GM23338 (cell line): ENCODE results near the gene PCSK2. TPM values are rescaled to one million over a fixed set of nuclear protein-coding genes. Genes with fewer than 3 reads are reported as not detected.

Source experiments
- ATAC-seq: fragments of 200-7000 bp; cut with Tn5 transposase; 3 replicates; pipeline ENCODE4 v1.9.1; 2020
- DNase-seq: peaks from one replicate; pipeline ENCODE4 v3.0.0-alpha.2; 2015; ENCODE audit warnings: low spot score
- H2AFZ ChIP-seq: fragments of 200-600 bp; sonication (generic); 2 replicates; pipeline ENCODE4 v1.8.0; 2016; ENCODE audit warnings: antibody characterized with exemption, mild to moderate bottlenecking, moderate library complexity
- H3F3A ChIP-seq: fragments of 200-600 bp; sonication (generic); replicated peaks from 2 replicates; pipeline ENCODE4 v1.8.0; 2017; ENCODE audit warnings: antibody characterized with exemption, mixed run types, low read depth
- H3K27ac ChIP-seq: fragments of 200-600 bp; sonication (generic); 2 replicates; pipeline ENCODE4 v1.6.1; 2016; ENCODE audit warnings: low read depth
- H3K27me3 ChIP-seq: fragments of 200-600 bp; sonication (generic); 2 replicates; pipeline ENCODE4 v1.8.0; 2016; ENCODE audit warnings: mild to moderate bottlenecking, mixed run types, moderate library complexity; ENCODE audit not compliant: insufficient read depth
- H3K36me3 ChIP-seq: fragments of 200-600 bp; sonication (generic); 2 replicates; pipeline ENCODE4 v1.8.0; 2016; ENCODE audit warnings: mild to moderate bottlenecking; ENCODE audit not compliant: insufficient read depth
- H3K4me1 ChIP-seq: fragments of 200-600 bp; sonication (generic); 2 replicates; pipeline ENCODE4 v1.8.0; 2016; ENCODE audit warnings: mild to moderate bottlenecking, moderate library complexity; ENCODE audit not compliant: insufficient read depth
- H3K4me2 ChIP-seq: fragments of 200-600 bp; sonication (generic); 2 replicates; pipeline ENCODE4 v1.7.1; 2017; ENCODE audit warnings: mixed run types
- H3K4me3 ChIP-seq: fragments of 200-600 bp; sonication (generic); 2 replicates; pipeline ENCODE4 v1.6.1; 2016; ENCODE audit warnings: mixed run types
- H3K79me2 ChIP-seq: fragments of 200-600 bp; sonication (generic); replicated peaks from 2 replicates; pipeline ENCODE4 v1.8.0; 2017; ENCODE audit warnings: mild to moderate bottlenecking; ENCODE audit not compliant: insufficient read depth
- H3K9me2 ChIP-seq: fragments of 200-600 bp; sonication (generic); 2 replicates; pipeline ENCODE4 v1.8.0; 2017; ENCODE audit not compliant: insufficient read depth
- H4K20me1 ChIP-seq: fragments of 200-600 bp; sonication (generic); replicated peaks from 2 replicates; pipeline ENCODE4 v1.8.0; 2017; ENCODE audit warnings: mild to moderate bottlenecking; ENCODE audit not compliant: insufficient read depth
- H3K27ac Mint-ChIP-seq: 2 replicates; pipeline ENCODE4 v1.8.0; 2020; ENCODE audit warnings: inconsistent platforms, mild to moderate bottlenecking, moderate library complexity, mixed read lengths
- H3K27me3 Mint-ChIP-seq: 3 replicates; pipeline ENCODE4 v1.8.0; 2022; ENCODE audit warnings: low read depth, mild to moderate bottlenecking, moderate library complexity, mixed read lengths, inconsistent platforms; ENCODE audit not compliant: insufficient read depth, poor library complexity
- H3K36me3 Mint-ChIP-seq: 3 replicates; pipeline ENCODE4 v1.8.0; 2021; ENCODE audit warnings: low read depth, mild to moderate bottlenecking, inconsistent platforms, moderate library complexity, mixed read lengths
- H3K4me1 Mint-ChIP-seq: 3 replicates; pipeline ENCODE4 v1.8.0; 2020; ENCODE audit warnings: mild to moderate bottlenecking, inconsistent platforms, mixed read lengths
- H3K4me3 Mint-ChIP-seq: 3 replicates; pipeline ENCODE4 v1.8.0; 2021; ENCODE audit warnings: moderate library complexity, mild to moderate bottlenecking, inconsistent platforms, mixed read lengths
- H3K9me3 Mint-ChIP-seq: 3 replicates; pipeline ENCODE4 v1.8.0; 2020; ENCODE audit warnings: moderate library complexity, mild to moderate bottlenecking, inconsistent platforms, mixed read lengths
- CREB1 ChIP-seq: fragments of 250-450 bp; sonication (Bioruptor Pico); IDR thresholded peaks from 2 replicates; pipeline ENCODE4 v1.5.0; 2020; ENCODE audit warnings: low read depth, mild to moderate bottlenecking, moderate library complexity
- EZH2 ChIP-seq: fragments of 200-600 bp; sonication (generic); IDR thresholded peaks from one replicate; pipeline ENCODE4 v1.8.0; 2017; ENCODE audit warnings: antibody characterized with exemption, mild to moderate bottlenecking, low read depth; ENCODE audit not compliant: unreplicated experiment
- POLR2AphosphoS5 ChIP-seq: IDR thresholded peaks from 2 replicates; pipeline ENCODE4 v1.6.1; 2016; ENCODE audit warnings: antibody characterized with exemption, low read depth
- REST ChIP-seq: IDR thresholded peaks from one replicate; pipeline ENCODE4 v1.6.1; 2018; ENCODE audit warnings: antibody characterized with exemption; ENCODE audit not compliant: unreplicated experiment
- STAT1 ChIP-seq: IDR thresholded peaks from one replicate; pipeline ENCODE4 v1.6.1; 2016; ENCODE audit warnings: antibody characterized with exemption; ENCODE audit not compliant: unreplicated experiment
- ZNF114 ChIP-seq: fragments of 250-450 bp; sonication (Bioruptor Pico); IDR thresholded peaks from 2 replicates; pipeline ENCODE4 v1.5.0; 2020; ENCODE audit warnings: mild to moderate bottlenecking, moderate library complexity
- ZNF331 ChIP-seq: fragments of 250-450 bp; sonication (Bioruptor Pico); IDR thresholded peaks from 2 replicates; pipeline ENCODE4 v1.5.0; 2020; ENCODE audit warnings: low read depth, mild to moderate bottlenecking, moderate library complexity
- polyA plus RNA-seq: library from polyadenylated mRNA; unstranded; fragments of >200 nt; fragmentation: Nextera tagmentation; extraction: Ambion mirVana; gene quantifications from 2 replicates; pipeline ENCODE4 v1.2.1, GENCODE V29; 2016
- total RNA-seq: library from RNA; depleted of rRNA; stranded (reverse); fragments of >200 nt; shearing (Covaris generic); gene quantifications from 2 replicates; pipeline ENCODE4 v1.2.3, GENCODE V29; 2014
- TF ChIP-seq, protein P1 (sequence below): IDR thresholded peaks from 2 replicates; pipeline ENCODE4 v1.6.1; 2016; ENCODE audit warnings: antibody characterized with exemption
- TF ChIP-seq, protein P2 (sequence below), 2 experiments: fragments of 200-600 bp in 1 of 2; sonication (generic) in 1 of 2; conservative IDR thresholded peaks; 2 replicates each; pipeline versions ENCODE4 v1.5.1 to v1.6.1; 2016 to 2017; ENCODE audit warnings: antibody characterized with exemption in 2 of 2, low read depth in 2 of 2, mild to moderate bottlenecking in 2 of 2, moderate library complexity in 1 of 2

The PCSK2 gene
- total and polyA plus RNA-seq, 2 experiments from 2014 or later, result 0.37 to 1.1 TPM

GRCh38 chr20:17287503-17287902, 60.7 kb downstream of the PCSK2 start:
- Histone ChIP-seq H2AFZ (no peak overlapping the region), H3K4me1 (peaks cover 16% of the 10 kb centered on the region), H3K79me2 (no peaks in the 10 kb centered on the region), H3F3A (no peaks in the 10 kb centered on the region), H3K27ac (no peak overlapping the region), H3K36me3 (no peaks in the 10 kb centered on the region), H3K4me3 (no peak overlapping the region), H3K9me2 (peaks cover 9% of the 10 kb centered on the region), H3K27me3 (no peaks in the 10 kb centered on the region), H3K4me2 (no peak overlapping the region), H4K20me1 (no peaks in the 10 kb centered on the region)
- ATAC-seq (no peak), DNase-seq (peak; percentile 60)
- Mint-ChIP-seq H3K27ac (no peak overlapping the region), H3K4me3 (no peak overlapping the region), H3K36me3 (no peaks in the 10 kb centered on the region), H3K4me1 (peaks cover 34% of the 10 kb centered on the region), H3K27me3 (no peaks in the 10 kb centered on the region), H3K9me3 (no peaks in the 10 kb centered on the region)
- TF ChIP-seq EZH2 (no peak), ZNF331 (CRISPR knock-in tag) (no peak)
- TF ChIP-seq, protein P1, sequence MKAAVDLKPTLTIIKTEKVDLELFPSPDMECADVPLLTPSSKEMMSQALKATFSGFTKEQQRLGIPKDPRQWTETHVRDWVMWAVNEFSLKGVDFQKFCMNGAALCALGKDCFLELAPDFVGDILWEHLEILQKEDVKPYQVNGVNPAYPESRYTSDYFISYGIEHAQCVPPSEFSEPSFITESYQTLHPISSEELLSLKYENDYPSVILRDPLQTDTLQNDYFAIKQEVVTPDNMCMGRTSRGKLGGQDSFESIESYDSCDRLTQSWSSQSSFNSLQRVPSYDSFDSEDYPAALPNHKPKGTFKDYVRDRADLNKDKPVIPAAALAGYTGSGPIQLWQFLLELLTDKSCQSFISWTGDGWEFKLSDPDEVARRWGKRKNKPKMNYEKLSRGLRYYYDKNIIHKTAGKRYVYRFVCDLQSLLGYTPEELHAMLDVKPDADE, result no peak
- TF ChIP-seq, protein P2, sequence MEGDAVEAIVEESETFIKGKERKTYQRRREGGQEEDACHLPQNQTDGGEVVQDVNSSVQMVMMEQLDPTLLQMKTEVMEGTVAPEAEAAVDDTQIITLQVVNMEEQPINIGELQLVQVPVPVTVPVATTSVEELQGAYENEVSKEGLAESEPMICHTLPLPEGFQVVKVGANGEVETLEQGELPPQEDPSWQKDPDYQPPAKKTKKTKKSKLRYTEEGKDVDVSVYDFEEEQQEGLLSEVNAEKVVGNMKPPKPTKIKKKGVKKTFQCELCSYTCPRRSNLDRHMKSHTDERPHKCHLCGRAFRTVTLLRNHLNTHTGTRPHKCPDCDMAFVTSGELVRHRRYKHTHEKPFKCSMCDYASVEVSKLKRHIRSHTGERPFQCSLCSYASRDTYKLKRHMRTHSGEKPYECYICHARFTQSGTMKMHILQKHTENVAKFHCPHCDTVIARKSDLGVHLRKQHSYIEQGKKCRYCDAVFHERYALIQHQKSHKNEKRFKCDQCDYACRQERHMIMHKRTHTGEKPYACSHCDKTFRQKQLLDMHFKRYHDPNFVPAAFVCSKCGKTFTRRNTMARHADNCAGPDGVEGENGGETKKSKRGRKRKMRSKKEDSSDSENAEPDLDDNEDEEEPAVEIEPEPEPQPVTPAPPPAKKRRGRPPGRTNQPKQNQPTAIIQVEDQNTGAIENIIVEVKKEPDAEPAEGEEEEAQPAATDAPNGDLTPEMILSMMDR (conservative IDR thresholded peaks at IDR 0.05; ENCODE audit: low read depth in 2 of 2), result peak; percentile 54 to 68

DNA sequence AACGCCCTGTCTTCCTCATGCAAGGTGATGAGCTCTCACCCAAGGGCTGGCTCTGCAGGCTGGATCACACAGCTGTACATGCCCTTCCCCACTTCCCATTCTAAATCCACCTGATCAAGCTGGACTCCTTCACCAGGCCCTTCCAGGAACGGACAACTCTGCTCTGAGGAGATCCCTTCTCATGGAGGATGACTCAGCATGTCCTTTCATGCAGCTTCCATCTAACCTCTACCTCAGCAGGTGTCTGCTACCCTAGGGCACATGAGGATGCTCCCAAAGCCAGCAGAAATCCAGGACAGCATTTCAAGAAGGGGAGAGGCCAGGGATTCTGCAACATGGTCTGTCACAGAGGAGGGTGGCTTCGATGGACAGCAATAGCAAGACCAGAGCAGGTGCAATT, 61.2 kb downstream of the PCSK2 start:
- no peak overlapping the region for H2AFZ ChIP-seq

More for the DNA sequence above, 61.2 kb downstream of the PCSK2 start:
- ATAC-seq, result no peak
- Histone ChIP-seq H4K20me1 (no peaks in the 10 kb centered on the region), H3K9me2 (peaks cover 9% of the 10 kb centered on the region), H3K36me3 (no peaks in the 10 kb centered on the region), H3K79me2 (no peaks in the 10 kb centered on the region), H3K27me3 (no peaks in the 10 kb centered on the region), H3K4me3 (no peak overlapping the region), H3F3A (no peaks in the 10 kb centered on the region), H3K4me2 (no peak overlapping the region), H3K4me1 (peaks cover 16% of the 10 kb centered on the region), H3K27ac (no peak overlapping the region)
- Mint-ChIP-seq H3K27me3 (no peaks in the 10 kb centered on the region), H3K9me3 (no peaks in the 10 kb centered on the region), H3K4me1 (peaks cover 34% of the 10 kb centered on the region), H3K27ac (no peak overlapping the region), H3K4me3 (no peak overlapping the region), H3K36me3 (no peaks in the 10 kb centered on the region)
- no peak for TF ChIP-seq REST
- TF ChIP-seq CREB1 (CRISPR knock-in tag), result no peak
- no peak for TF ChIP-seq ZNF331 (CRISPR knock-in tag)
- TF ChIP-seq, protein P2 (conservative IDR thresholded peaks at IDR 0.05; ENCODE audit: low read depth in 2 of 2), result no peak
- no peak for TF ChIP-seq ZNF114
- no peak for TF ChIP-seq STAT1
- no peak for TF ChIP-seq POLR2AphosphoS5
- no peak for DNase-seq
